Coronary artery (tissue), 2 donors: Measurements from ENCODE around the gene KAZN.

Experiments used
- DNase-seq: peaks from one replicate; pipeline ENCODE4 v3.0.0-alpha.2; 2017; ENCODE audit warnings: low spot score
- H3K27ac ChIP-seq, 2 donors: fragments of 200-600 bp; sonication (generic); one replicate each; pipeline ENCODE4 v1.5.1; 2016 to 2019
- H3K4me3 ChIP-seq: fragments of 200-600 bp; sonication (generic); 2 replicates; pipeline ENCODE4 v1.5.1; 2016; ENCODE audit warnings: mild to moderate bottlenecking, moderate library complexity
- CTCF ChIP-seq: fragments of 200-600 bp; sonication (generic); IDR thresholded peaks from one replicate; pipeline ENCODE4 v1.5.1; 2019; ENCODE audit warnings: antibody characterized with exemption

The KAZN gene

GRCh38 chr1:14759042-14759818 is 160.7 kb downstream of the KAZN start:
- DNase-seq: no peak

GRCh38 chr1:14759843-14760242 is 161.4 kb downstream of the KAZN start:
- DNase-seq: no peak
- H3K4me3 ChIP-seq: no peak overlapping the region
- H3K27ac ChIP-seq: no peak overlapping the region
- no peak for TF ChIP-seq CTCF

More at GRCh38 chr1:14759042-14759818, 160.7 kb downstream of the KAZN start:
- TF ChIP-seq CTCF: no peak
- Histone ChIP-seq H3K27ac (no peak overlapping the region), H3K4me3 (no peak overlapping the region)

GRCh38 chr1:14760780-14761179 is 162.3 kb downstream of the KAZN start:
- no peak overlapping the region for H3K4me3 ChIP-seq

GRCh38 chr1:14761291-14762153 is 163.0 kb downstream of the KAZN start:
- no peak for TF ChIP-seq CTCF
- DNase-seq: no peak
- Histone ChIP-seq H3K4me3 (no peak overlapping the region), H3K27ac (no peak overlapping the region)

More at GRCh38 chr1:14760780-14761179, 162.3 kb downstream of the KAZN start:
- H3K27ac ChIP-seq: no peak overlapping the region
- no peak for DNase-seq
- TF ChIP-seq CTCF: no peak

- no peak for DNase-seq
- Histone ChIP-seq H3K4me3 (no peak overlapping the region), H3K27ac (no peak overlapping the region)
- TF ChIP-seq CTCF: no peak
Measured at GRCh38 chr1:14763977-14764376, 165.5 kb downstream of the KAZN start.

GRCh38 chr1:14765773-14766172 is 167.3 kb downstream of the KAZN start:
- H3K27ac ChIP-seq: no peak overlapping the region
- no peak overlapping the region for H3K4me3 ChIP-seq
- no peak for TF ChIP-seq CTCF
- DNase-seq: no peak
